HG03039 (cell line): ENCODE data around the gene GRAPL.
A peak's percentile ranks its signal among the peaks of the same experiment; 100 is the strongest.
"Not testable (repeated sequence)": the region's sequence is repeated elsewhere in the genome, so short reads cannot be mapped to it uniquely, and the experiment has no call there.

Experiments
- ATAC-seq: cut with Tn5 transposase; IDR thresholded peaks from one replicate; pipeline ENCODE4 v1.9.1; 2021; ENCODE audit warnings: mild to moderate bottlenecking, moderate library complexity; ENCODE audit not compliant: unreplicated experiment

The GRAPL gene

DNA sequence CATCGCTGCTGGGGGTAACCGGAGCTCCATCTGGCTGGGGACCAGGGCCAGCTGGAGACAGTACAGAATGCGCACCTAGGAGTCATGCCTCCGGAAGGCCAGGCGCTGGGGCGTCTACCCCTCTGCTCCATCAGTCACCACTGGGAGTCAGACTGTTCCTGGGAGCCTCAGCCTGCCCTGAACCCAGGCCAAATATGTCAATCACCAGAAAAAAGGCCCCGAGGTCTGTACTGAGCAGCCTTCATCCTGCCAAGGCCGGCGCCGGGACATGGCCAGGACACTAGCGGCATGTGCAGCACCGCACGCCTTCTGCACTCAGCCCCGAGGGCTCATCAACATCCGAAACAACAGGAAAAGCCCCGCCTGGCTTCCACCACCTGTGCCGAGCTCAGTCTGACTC is 8.7 kb downstream of the GRAPL start:
- not testable (repeated sequence) for ATAC-seq

DNA sequence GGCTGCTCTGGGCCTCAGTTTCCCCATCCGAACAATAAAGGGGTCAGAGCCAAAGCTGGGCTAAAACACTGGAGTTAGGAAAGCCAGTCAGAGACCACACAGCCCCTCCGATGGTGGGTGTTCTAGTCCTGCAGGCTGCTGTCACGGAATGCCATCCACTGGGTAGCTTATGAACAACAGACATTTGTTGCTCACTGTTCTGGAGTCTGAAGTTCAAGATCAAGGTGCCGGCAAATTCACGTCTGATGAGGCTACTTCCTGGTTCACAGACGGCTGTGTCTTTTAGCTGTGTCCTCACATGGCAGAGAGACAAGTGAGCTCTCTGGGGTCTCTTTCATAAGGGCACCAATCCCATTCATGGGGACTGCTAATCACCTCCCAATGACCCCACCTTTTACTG is 9.2 kb downstream of the GRAPL start:
- not testable (repeated sequence) for ATAC-seq

GRCh38 chr17:19137959-19138358 is 10.6 kb downstream of the GRAPL start:
- ATAC-seq: not testable (repeated sequence)

DNA sequence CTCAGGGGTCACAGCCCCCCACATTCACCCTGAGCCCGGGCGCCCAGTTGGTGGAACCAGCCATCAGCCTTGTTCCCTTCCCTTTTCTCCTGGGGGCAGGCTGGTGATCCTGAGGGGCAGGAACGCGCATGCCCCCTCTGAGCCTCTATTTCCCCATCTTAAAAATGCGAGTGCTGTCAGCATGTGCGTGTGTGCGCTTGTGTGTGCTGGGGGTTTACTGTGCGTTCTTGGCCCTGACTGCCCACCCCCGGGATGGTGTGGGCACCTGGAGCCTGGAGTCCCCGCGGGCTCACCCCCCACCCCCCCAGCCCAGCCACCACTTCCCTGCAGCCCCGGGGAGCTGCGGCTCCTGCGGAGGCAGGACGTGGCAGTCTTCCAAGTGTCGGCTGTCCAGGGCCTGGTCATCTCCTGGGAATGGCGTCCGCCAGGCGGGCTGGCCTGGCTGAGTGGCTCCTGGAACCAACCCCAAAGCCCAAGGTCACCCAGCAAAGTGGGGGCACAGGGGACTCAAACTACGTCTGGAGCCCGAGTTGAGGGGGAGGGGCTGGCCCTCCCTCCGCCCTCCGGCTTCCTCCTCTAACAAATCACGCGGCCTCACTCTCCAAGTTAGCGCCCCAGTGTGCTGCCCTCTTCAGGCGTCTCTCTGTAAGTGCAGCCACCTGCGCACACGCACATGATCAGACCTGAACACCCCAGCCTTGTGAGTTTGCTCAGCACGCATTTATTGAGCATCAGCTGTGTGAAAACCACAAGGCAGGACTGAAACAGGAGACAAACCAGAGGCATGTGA is 14.2 kb downstream of the GRAPL start:
- ATAC-seq: not testable (repeated sequence)

GRCh38 chr17:19142419-19142818 is 15.0 kb downstream of the GRAPL start:
- not testable (repeated sequence) for ATAC-seq

DNA sequence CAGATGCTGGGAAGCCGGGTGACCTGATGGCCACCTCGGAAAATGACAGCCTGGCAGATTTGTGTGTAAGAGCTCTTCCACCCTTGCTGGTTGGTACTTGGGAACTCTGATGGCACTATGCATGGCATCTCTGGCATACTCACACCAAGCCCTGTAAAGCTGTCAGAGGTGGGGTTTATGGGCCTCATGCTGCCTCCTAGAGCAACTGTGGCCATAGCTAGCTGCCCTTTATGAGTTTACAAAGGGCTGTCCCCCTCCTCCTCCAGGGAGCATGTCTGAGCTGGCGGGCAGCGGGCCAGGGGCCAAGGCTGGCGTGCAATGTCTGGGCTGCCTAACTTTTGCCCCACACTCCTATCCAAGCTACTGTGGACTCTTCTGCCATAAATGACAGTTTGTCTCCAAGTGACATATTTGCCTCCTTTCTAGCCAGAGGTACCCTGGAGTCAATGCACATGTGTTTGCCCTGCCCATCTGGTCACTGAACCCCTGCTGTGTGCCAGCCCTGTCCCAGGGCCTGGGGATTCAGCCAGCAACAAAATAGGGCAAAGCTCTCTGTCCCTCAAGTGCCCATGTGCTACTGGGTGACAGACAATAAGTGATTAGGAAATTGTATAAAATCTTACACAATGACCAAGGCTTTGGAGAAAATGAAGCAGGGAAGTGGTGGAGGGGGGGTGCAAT is 15.8 kb downstream of the GRAPL start:
- ATAC-seq: not testable (repeated sequence)

DNA sequence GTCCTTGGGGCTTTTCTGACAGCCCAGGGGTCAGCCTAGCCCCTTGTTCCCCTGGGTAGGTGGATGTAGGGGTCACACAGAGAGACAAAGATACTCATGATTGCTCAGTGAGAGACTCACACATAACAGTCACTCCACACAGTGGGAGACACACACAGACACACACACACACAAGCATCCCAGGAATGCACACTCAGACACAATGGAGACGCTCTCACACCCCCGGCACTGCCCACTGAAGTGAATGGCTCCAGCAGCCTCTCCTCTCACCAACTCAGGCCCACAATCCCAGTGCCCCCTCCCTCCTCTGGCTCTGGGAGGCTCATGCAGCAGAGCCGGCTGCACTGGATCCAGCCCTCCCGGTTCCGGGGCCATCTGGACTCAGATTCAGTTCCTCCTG is 17.0 kb downstream of the GRAPL start:
- ATAC-seq: not testable (repeated sequence)

DNA sequence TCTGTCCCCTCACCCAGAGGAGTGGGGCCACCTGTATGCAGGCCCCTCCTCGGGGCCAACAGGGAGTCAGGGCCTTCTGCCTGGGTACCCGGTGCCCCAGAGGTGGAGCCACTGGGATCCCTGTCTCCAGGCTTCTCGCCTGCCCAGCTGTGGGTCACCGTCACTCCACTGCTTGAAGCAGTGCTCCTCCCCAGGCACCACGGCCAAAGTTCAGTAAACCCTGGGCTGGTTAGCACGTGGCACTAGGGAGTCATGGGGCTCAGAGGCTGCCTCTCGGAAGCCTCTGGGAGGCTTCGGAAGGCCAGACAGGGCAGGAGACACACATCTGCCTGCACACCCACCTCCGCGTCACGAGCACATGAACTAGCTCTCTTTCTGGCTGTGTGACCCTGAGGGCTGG is 18.1 kb downstream of the GRAPL start:
- ATAC-seq: not testable (repeated sequence)

- ATAC-seq: not testable (repeated sequence)
Observed at GRCh38 chr17:19150678-19151615, 23.6 kb downstream of the GRAPL start.

DNA sequence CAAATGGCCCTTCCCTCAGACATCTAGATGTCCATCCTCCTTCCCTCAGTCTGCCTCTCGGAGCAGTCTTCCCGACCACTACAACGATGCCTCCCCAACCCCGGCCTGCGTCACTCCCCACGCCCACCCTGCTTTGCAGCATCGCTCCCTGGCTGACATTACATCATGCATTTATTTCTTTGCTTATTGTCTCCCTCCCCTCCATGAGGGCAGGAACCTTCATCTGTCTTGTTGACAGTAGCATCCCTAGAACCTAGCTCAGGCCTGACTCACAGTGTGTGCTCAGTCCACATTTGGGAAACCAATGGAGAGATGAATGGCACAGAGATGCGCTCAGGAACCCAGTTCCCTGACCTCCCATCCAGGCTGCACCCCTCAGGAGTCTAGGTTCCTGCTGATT is 30.2 kb downstream of the GRAPL start:
- not testable (repeated sequence) for ATAC-seq

DNA sequence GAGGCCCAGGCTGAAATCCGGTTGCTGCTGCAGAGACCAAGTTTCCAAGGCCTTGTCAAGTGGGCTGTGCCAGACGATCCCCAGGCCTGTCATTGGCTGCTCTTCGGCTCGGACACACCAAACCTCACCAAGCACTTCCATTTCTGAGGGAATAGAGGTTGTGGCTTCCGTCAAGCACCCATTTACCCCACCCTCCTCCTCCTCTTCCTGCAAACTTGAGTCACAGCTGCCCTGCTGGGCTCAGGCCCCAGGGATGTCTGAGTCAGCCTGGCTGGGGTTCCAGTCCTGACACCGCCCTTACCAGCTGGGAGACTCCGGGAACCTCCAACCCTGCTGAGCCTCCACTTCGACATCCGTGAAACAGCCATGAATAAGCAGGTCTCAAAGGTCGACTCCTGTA is 31.1 kb downstream of the GRAPL start:
- ATAC-seq: not testable (repeated sequence)

- not testable (repeated sequence) for ATAC-seq
Observed at GRCh38 chr17:19158938-19159337, 31.5 kb downstream of the GRAPL start.

DNA sequence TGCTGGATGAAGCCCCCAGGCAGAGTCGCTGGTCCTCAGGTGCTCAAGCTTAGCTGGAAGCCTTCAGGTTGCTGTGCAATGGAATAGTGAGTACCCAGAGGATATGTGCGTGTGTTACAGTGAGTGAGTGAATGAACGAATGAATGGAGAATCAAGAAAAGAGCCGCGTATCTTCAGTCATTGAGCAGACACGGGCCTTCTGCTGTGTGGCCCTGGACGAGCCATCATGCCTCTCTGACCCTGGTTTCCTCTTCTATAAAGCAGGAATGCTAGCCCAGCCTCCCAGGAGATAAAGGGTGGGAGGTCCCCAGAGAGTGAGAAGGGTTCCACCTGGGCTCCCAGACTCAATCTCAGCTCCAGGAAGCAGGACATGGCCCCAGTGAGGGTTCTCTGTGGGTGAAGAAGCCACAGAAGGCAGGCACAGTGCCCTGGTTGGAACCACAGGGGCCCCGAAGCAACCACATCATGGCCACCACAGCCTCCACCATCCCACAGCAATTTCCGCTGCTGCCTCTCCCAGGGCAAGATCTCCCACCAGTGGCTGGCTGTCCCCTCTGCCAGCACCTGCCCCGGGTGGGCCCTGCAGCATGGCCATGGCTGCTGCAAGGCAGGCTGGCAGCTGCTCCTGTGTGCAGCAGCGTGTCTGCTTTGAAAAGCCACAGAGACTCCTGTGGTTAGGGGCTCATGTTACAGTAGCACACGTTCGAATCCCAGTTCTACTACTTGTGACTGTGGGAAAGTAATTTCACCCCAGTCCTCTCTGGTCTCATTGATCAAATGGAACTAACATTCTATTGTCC is 34.1 kb downstream of the GRAPL start:
- ATAC-seq: not testable (repeated sequence)

GRCh38 chr17:19162384-19163216 is 35.2 kb downstream of the GRAPL start:
- not testable (repeated sequence) for ATAC-seq

DNA sequence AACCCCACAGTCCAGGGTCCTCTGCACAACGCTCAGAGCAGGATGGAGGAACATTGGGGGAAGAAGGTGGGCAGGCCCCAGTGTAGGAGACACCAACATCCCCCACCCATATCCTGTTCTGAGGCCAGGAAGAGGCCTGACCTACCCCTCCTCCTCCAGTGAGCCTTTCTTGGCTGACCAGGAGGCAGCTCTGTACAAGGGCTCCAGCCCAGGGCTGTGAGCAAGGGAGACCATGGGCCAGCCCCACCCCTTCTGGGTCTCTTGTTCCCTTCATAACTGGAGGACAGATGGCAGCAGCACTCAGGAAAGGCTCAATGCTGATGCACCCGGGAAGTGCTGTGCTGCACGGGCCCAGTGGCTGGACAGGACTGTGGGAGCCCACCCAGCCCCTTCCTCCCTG is 47.0 kb downstream of the GRAPL start:
- not testable (repeated sequence) for ATAC-seq

DNA sequence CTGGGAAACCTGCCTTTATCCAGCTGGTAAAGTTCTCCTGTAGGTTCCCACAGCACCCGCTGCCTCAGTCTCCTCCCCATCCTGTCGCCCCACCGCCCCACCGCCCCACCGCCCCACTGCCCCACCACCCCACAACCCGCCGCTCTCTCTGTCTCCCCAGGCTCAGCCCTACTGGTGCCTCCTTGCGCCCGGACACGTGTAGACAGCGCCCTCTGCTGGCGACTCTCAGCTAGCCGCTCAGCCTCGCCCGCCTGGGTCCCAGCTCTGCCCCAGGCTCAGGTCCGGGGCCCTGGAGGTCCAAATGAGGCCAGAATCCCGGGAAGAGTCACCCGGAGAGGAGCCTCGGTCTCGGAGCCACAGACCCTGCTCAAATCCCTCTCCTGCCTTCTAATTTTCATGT is 48.0 kb downstream of the GRAPL start:
- not testable (repeated sequence) for ATAC-seq

DNA sequence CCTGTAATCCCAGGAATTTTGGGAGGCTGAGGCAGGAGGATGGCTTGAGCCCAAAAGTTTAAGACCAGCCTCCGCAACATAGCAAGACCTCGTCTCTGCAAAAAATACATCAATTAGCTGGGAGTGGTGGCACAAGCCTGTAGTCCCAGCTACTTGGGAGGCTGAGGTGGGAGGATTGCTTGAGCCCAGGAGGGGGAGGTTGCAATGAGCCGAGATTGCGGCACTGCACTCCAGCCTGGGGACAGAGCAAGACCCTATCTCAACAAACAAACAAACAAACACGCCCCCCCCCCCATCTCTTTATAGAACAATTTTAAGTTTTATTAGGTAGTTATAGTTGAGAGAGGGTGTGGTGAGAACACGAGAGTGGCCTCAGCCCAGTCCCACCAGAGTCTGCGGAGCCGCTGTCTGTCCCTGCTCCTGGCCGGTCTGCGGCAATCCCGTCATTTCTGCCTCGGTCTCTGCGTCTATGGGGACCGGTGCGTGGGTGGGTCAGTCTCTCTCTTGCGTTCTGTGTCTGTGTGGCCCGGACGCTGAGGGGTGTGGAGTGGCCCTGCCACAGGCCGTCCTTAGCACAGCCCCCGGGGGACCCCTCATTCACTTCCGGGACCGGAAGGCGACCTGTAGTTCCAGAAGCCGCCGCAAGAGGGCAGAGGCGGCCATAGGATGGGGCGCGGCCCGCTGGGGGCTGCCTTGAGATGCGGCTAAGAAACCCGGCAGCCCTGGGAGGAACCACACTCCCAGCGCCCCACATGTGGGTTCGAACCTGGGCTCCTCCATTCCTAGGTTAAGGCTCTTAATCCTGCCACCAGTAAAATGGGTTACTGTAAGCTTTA is 53.9 kb downstream of the GRAPL start:
- ATAC-seq: peak; percentile 56
